ENCODE measurements around the gene C1orf232. TPM values are rescaled to one million over a fixed set of nuclear protein-coding genes. Genes with fewer than 3 reads are reported as not detected.

Gene C1orf232
- total RNA-seq, 2 donors from 2014 or later, result not detected

DNA sequence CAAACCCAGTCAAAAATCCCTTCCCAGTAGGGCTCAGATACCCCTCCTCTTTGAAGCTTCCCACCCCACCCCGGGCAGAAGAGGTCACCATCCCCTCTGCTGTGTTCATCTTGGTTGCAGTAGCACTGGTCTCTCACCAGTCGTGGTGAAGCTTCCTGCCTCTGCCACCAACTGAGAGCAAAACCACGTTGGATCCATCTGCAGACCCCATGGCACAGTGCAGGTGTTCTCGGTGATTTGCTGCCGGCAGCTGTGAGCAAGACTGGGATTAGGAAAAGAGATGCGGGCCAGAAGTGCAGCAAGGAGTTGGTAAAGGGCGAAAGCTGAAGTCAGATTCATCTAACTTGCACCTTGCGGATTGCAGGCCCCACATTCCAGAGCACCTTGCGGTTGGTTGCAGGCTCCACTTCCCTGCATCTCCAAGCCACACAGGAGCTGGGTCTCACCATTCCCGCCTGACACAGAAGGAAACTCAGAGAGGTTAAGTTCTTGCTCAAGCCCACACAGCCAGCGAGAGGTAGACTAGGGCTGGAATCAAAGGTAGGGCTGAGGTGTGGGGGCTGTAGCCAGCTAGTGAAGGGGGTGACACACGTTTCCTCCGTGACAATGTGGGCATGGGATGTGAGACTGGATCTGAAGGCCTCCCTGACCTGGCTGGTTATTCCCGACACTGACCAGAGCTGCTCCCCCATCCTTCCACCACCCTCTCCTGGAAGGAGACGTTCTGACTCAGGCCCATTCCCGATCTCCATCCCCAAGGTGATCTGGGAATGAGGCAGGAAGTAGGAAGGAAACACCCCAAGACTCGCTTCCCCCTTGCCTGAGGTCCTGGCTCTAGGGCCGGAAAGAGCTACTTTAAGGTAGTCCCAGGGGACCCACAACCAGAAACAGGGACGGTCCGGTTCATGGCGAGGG, 13.1 kb downstream of the C1orf232 start:
- Mint-ChIP-seq H3K27me3 (peaks cover 25% of the 10 kb centered on the region), H3K27ac (no peak overlapping the region), H3K9me3 (no peaks in the 10 kb centered on the region), H3K36me3 (ENCODE audit: low read depth) (no peaks in the 10 kb centered on the region), H3K4me1 (no peaks in the 10 kb centered on the region), H3K4me3 (no peak overlapping the region)
- ATAC-seq (replicated peaks), result no peak

DNA sequence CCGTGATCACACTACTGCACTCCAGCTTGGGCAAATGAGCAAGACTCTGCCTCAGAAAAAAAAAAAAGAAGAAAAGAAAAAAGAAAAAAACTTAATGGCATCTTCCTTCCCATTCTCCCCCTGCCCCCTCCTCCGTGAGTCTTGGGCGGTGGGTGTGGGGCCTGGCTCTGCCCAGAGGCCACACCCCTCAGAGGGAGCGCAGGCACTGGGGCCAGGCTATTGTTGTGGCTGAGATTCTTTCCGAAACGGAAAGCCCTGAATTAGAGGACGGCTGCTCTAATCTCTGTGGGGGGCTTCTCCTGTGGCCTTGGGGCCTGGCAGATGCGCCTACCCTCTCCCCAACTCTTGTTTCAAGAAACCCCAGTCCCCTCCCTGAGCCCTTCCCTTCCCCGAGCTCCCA, 14.0 kb downstream of the C1orf232 start:
- Mint-ChIP-seq H3K4me3 (no peak overlapping the region), H3K27ac (no peak overlapping the region), H3K4me1 (no peaks in the 10 kb centered on the region), H3K9me3 (no peaks in the 10 kb centered on the region), H3K27me3 (peaks cover 23% of the 10 kb centered on the region), H3K36me3 (ENCODE audit: low read depth) (no peaks in the 10 kb centered on the region)
- no peak for ATAC-seq (replicated peaks)

DNA sequence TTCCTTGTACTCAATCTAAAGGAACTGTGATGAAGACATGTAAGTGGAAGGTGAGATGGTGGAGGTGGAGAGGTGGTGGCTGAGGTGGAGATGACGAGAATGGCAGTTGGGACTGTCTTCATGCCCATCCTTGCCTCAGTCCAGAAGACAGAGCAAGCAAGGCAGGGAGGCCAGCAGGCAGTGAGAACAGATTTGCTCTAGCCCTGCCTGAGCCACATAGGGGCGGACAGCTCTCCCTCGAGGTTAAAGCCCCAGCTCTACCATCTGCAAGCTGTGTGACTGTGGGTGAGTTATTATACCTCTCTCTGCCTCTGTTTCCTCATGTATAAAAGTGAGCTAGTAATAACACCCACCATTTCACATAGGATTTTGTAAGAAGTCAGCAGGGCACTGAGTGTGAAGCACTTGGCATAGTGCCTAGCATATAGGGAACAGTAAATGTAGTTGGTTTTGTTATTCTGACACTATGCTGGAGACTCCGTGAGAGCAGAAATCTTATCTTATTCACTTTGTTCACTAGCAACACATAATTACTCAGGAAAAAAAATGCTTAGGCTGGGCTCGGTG, 14.7 kb downstream of the C1orf232 start:
- ATAC-seq (replicated peaks), result no peak
- no peaks in the 10 kb centered on the region for H3K36me3 Mint-ChIP-seq (ENCODE audit: low read depth)
- H3K27me3 Mint-ChIP-seq, result peaks cover 20% of the 10 kb centered on the region
- no peak overlapping the region for H3K4me3 Mint-ChIP-seq
- H3K9me3 Mint-ChIP-seq, result no peaks in the 10 kb centered on the region
- no peak overlapping the region for H3K27ac Mint-ChIP-seq
- no peaks in the 10 kb centered on the region for H3K4me1 Mint-ChIP-seq

DNA sequence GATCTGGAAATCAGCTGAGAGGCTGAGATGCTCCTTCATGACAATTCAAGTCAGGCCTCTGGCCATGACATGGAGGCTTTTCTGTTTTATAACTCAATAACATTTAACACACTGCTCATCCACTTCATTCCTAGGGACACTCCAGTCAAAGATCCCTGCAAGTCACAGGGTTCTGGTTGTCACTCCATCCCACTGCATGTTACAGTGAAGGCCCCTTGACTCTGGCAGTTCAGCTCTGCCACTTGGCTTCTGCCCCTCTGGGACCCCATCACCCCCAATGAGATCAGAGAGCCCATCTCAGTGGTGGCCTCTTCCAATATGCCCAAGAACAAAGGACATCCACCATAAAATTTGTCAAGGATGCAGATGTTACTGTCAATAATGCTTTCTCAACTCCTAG, 19.9 kb downstream of the C1orf232 start:
- Mint-ChIP-seq H3K36me3 (ENCODE audit: low read depth) (no peaks in the 10 kb centered on the region), H3K4me1 (no peaks in the 10 kb centered on the region), H3K4me3 (no peak overlapping the region), H3K9me3 (no peaks in the 10 kb centered on the region), H3K27me3 (peaks cover 3% of the 10 kb centered on the region), H3K27ac (no peak overlapping the region)
- ATAC-seq (replicated peaks), result no peak

DNA sequence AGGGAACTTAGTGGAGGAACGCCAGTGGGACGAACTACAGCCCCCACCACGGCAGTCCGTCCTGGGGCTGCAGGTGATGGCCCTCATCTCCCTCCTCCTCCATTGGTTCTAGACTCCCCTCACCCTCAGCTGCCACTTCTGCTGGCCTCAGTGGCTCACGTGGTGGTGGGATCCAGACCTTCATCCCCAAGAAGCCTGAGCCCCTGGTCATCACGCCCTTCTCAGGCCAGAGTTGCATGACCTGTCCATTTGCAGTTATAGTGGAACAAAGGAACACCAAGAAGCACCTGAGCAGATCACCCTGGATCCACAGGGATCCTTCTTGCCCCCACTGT, 22.8 kb downstream of the C1orf232 start:
- no peak for ATAC-seq (replicated peaks)
- Mint-ChIP-seq H3K36me3 (ENCODE audit: low read depth) (no peaks in the 10 kb centered on the region), H3K4me3 (no peak overlapping the region), H3K9me3 (no peaks in the 10 kb centered on the region), H3K27ac (no peak overlapping the region), H3K4me1 (no peaks in the 10 kb centered on the region), H3K27me3 (peaks cover 3% of the 10 kb centered on the region)

DNA sequence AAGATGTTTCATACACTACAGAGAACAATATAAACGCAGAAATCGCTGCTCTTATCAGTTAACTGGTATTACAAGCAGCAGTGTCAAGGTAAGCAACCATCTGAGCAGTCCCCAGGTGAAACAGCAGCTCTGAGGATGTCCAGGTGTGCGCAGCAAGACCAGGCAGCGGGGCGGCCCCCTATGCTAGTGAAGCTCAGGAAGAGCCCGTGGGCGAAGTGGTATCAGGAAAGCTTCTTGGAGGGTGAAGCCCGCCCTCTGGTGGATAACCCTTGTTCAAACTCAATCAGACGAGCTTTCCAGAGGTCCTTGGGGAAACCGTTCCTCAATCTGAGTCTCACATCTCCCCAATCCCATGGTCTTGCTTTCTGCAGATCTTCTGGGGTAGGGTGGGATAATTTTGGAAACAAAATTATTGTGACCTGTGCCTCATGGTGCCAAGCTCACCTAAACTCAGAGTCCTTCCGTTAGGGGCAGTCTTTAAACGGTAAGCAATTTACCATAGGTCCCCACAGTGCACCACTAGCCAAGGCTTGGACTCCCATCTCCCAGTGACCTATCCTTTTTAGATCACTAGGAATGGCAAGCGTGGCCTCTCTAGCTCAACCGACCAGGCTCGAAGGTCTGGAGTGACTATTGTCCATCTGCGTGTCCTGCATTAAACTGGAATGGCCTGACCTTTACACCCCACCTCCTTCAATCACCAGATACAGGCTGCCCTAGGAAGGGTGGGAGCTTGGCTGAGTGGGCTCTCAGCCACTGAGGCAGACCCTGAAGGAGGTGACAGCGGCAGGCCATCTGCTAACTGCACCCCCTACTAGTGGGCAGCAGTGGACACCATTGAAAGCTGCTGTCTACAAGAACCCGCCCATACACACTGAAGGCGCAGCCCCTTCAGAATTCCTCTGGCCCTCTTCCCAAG, 23.5 kb downstream of the C1orf232 start:
- no peaks in the 10 kb centered on the region for H3K4me1 Mint-ChIP-seq
- peaks cover 3% of the 10 kb centered on the region for H3K27me3 Mint-ChIP-seq
- no peak overlapping the region for H3K4me3 Mint-ChIP-seq
- peak; percentile 96 for ATAC-seq (replicated peaks)
- no peaks in the 10 kb centered on the region for H3K36me3 Mint-ChIP-seq (ENCODE audit: low read depth)
- no peak overlapping the region for H3K27ac Mint-ChIP-seq
- no peaks in the 10 kb centered on the region for H3K9me3 Mint-ChIP-seq

DNA sequence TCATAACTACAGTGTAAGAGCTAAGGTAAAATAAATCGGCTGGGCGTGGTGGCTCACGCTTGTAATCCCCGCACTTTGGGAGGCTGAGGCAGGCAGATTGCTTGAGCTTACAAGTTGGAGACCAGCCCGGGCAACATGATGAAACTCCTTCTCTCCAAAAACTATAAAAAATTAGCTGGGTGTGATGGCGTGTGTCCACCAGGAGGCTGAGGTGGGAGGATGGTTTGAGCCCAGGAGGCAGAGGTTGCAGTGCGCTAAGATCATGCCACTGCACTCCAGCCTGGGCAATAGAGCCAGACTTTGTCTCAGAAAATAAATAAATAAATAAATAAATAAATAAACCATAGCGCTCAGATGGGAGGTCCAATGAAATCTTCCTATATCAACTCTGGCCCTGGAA, 26.6 kb downstream of the C1orf232 start:
- Mint-ChIP-seq H3K27ac (no peak overlapping the region), H3K36me3 (ENCODE audit: low read depth) (no peaks in the 10 kb centered on the region), H3K4me1 (no peaks in the 10 kb centered on the region), H3K4me3 (no peak overlapping the region), H3K9me3 (no peaks in the 10 kb centered on the region), H3K27me3 (no peaks in the 10 kb centered on the region)
- ATAC-seq (replicated peaks), result no peak

DNA sequence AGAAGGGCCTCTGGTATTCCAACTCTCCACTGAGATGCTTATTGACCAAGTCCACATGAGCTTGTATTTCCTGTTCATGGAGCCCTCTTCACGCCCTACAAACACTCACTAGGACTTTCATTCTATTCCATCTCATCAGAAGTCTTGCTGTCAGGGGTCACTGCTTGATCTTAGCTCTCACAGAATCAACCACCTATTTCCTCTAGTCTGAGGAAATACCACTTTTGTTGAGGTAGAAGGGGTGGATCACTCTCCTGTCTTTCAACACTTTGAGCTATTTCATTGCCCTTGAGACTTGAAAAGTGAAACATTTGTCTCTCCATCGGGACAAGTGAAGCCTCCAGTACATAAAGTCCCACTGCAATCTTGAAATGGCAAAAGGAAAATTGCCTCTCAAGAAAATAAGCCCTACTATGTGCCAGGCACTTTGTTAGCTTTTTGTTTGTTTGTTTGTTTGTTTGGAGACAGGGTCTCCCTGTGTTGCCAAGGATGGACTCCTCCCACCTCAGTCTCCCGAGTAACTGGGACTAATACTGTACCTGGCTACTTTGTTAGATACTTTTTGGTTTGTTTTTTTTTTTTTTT, 29.7 kb downstream of the C1orf232 start:
- Mint-ChIP-seq H3K4me3 (no peak overlapping the region), H3K4me1 (no peaks in the 10 kb centered on the region), H3K27me3 (no peaks in the 10 kb centered on the region), H3K36me3 (ENCODE audit: low read depth) (no peaks in the 10 kb centered on the region), H3K9me3 (no peaks in the 10 kb centered on the region), H3K27ac (no peak overlapping the region)
- ATAC-seq (replicated peaks), result no peak

DNA sequence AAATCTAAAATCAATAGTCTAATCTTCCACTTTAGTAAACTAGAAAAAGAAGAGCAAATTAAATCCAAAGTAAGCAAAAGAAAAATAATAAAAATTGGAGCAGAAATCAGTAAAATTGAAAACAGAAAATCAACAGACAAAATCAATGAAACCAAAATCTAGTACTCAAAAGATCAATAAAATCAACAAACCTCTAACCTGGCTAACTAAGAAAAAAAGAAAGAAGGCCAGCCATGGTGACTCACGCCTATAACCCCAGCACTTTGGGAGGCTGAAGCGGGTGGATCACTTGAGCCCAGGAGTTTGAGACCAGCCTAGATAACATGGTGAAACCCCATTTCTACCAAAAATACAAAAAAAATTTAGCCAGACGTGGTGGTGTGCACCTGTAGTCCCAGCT, 34.3 kb downstream of the C1orf232 start:
- H3K27ac Mint-ChIP-seq, result no peak overlapping the region
- H3K36me3 Mint-ChIP-seq (ENCODE audit: low read depth), result no peaks in the 10 kb centered on the region
- H3K4me1 Mint-ChIP-seq, result no peaks in the 10 kb centered on the region
- H3K9me3 Mint-ChIP-seq, result no peaks in the 10 kb centered on the region
- H3K4me3 Mint-ChIP-seq, result no peak overlapping the region
- ATAC-seq (replicated peaks), result no peak
- H3K27me3 Mint-ChIP-seq, result no peaks in the 10 kb centered on the region

DNA sequence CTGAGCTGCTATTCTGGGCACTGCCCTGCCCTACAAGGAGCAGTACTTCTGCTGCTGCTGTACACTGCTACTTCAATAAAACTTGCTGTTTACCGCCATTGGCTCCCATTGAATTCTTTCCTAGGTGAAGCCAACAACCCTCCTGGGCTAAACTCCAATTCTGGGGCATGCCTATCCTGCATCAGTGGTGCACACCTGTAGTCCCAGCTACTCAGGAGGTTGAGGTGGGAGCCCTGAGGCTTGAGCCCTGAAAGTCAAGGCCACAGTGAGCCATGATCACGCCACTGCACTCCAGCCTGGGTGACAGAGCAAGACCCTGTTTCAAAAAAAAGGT, 36.0 kb downstream of the C1orf232 start:
- Mint-ChIP-seq H3K27me3 (no peaks in the 10 kb centered on the region), H3K27ac (no peak overlapping the region), H3K36me3 (ENCODE audit: low read depth) (no peaks in the 10 kb centered on the region), H3K4me3 (no peak overlapping the region), H3K9me3 (no peaks in the 10 kb centered on the region), H3K4me1 (peaks cover 3% of the 10 kb centered on the region)
- no peak for ATAC-seq (replicated peaks)

DNA sequence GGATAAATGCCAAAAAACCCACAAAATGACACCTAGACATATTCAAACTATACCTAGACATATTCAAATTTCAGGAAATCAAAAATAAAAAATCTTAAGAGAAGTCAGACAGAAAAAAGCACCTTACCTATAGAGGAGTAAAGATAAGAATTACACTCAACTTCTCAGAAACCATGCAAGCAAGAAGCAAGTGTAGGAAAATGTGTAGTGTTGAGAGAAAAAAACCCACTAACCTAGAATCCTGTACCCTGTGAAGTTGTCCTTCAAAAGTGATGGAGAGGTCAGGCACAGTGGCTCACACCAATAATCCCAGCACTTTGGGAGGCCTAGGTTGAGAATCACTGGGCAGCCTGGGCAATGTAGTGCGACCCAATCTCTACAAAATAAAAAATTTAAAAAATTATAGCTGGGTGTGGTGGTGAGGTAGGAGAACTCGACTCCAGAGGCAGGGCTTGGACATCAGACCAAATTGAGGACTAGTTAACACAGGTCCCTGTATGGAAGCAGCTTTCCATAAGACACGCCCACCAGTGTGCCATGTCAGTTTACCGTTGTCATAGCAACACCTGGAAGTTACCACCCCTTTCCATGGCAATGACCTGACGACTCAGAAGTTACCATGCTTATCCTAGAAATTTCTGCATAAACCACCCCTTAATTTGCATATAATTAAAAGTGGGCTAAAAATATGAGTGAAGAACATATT, 36.5 kb downstream of the C1orf232 start:
- peaks cover 8% of the 10 kb centered on the region for H3K4me1 Mint-ChIP-seq
- no peaks in the 10 kb centered on the region for H3K27me3 Mint-ChIP-seq
- no peaks in the 10 kb centered on the region for H3K36me3 Mint-ChIP-seq (ENCODE audit: low read depth)
- H3K27ac Mint-ChIP-seq, result no peak overlapping the region
- ATAC-seq (replicated peaks), result no peak
- no peak overlapping the region for H3K4me3 Mint-ChIP-seq
- no peaks in the 10 kb centered on the region for H3K9me3 Mint-ChIP-seq

DNA sequence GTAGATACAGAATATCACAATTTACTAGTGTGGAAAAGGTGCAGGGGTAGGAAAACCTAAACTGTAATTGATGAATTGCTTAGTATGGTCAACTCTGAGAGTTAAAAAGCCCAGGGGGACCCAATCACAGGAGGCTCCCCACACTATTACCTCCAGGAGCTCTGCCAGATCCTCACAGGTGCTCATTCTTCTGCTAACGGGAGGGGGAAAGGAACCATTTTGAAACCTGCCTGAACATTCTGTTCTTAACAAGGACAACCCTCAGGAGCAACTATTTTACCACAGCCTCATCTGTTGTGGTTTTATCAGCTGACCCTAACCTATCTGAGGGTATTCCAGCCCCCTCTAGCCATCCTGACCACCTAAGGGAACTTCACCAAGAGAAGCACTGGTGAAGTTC, 38.1 kb downstream of the C1orf232 start:
- ATAC-seq (replicated peaks), result no peak
- H3K27ac Mint-ChIP-seq, result no peak overlapping the region
- no peaks in the 10 kb centered on the region for H3K9me3 Mint-ChIP-seq
- H3K4me3 Mint-ChIP-seq, result no peak overlapping the region
- peaks cover 16% of the 10 kb centered on the region for H3K4me1 Mint-ChIP-seq
- H3K36me3 Mint-ChIP-seq (ENCODE audit: low read depth), result no peaks in the 10 kb centered on the region
- H3K27me3 Mint-ChIP-seq, result no peaks in the 10 kb centered on the region

DNA sequence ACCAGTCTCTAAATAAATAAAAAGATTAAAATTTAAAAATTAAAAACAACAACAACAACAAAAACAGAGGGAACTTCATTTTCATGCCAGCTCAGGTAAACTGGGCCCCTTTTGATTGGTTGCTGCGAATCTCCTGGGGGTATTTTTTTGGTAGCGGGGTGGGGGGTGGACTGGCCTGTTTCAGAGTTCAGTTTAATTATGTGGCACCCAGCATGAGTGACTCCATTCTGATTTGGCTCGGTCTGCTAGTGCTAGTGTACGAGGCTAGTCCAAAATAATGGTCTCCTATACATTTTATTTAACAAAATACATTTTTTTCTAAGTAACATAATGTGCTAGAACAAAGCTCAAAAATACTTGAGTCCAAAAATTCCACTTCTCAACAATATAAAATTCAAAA, 39.0 kb downstream of the C1orf232 start:
- Mint-ChIP-seq H3K36me3 (ENCODE audit: low read depth) (no peaks in the 10 kb centered on the region), H3K4me3 (no peak overlapping the region), H3K27ac (no peak overlapping the region), H3K4me1 (peaks cover 17% of the 10 kb centered on the region), H3K27me3 (no peaks in the 10 kb centered on the region), H3K9me3 (no peaks in the 10 kb centered on the region)
- no peak for ATAC-seq (replicated peaks)
